ENCODE measurements around the gene HGD. TPM values are rescaled to one million over a fixed set of nuclear protein-coding genes. Genes with fewer than 3 reads are reported as not detected.

Gene HGD
- total RNA-seq, 1 experiment from 2014 or later = 0.44 TPM

- H3K9me3 Mint-ChIP-seq (ENCODE audit: unreplicated experiment) = no peaks in the 10 kb centered on the region
- no peak overlapping the region for H3K27ac Mint-ChIP-seq (ENCODE audit: low read depth, unreplicated experiment)
- no peaks in the 10 kb centered on the region for H3K27me3 Mint-ChIP-seq (ENCODE audit: insufficient read depth, unreplicated experiment)
- no peak for DNase-seq (ENCODE audit: unreplicated experiment)
- TF ChIP-seq CTCF (IDR thresholded peaks at IDR 0.05; ENCODE audit: unreplicated experiment) = no peak
- intact Hi-C loops (cut with micrococcal nuclease) = no loop called here
- POLR2A ChIA-PET = interaction anchor here (1.1 to 1.4 kb wide), 3 partner anchors 11 to 54 kb away, joined by 3 to 4 read pairs (median 4); partner anchors contain the start of gene RABL3
- BruUV-seq (replicated peaks) = no TSS peak
- H3K36me3 Mint-ChIP-seq (ENCODE audit: insufficient read depth, unreplicated experiment) = no peaks in the 10 kb centered on the region
- H3K4me1 Mint-ChIP-seq (ENCODE audit: insufficient read depth, unreplicated experiment) = peaks cover under 1% of the 10 kb centered on the region
- H3K4me3 Mint-ChIP-seq (ENCODE audit: unreplicated experiment) = no peak overlapping the region
- CTCF ChIA-PET = interaction anchor here (0.5 to 1.1 kb wide), 4 partner anchors 10 to 1267 kb away, joined by 3 to 4 read pairs (median 3); no protein-coding TSS in a partner anchor
These were observed 6.1 kb upstream of the HGD start for GRCh38 chr3:120688121-120688520.

- no peaks in the 10 kb centered on the region for H3K4me1 Mint-ChIP-seq (ENCODE audit: insufficient read depth, unreplicated experiment)
- H3K9me3 Mint-ChIP-seq (ENCODE audit: unreplicated experiment) = no peaks in the 10 kb centered on the region
These were observed 3.4 kb upstream of the HGD start for GRCh38 chr3:120685411-120685810.

GRCh38 chr3:120684896-120685295 lies 2.9 kb upstream of the HGD start:
- BruUV-seq (replicated peaks) = no TSS peak
- no peak for DNase-seq (ENCODE audit: unreplicated experiment)
- H3K27ac Mint-ChIP-seq (ENCODE audit: low read depth, unreplicated experiment) = no peak overlapping the region
- H3K27me3 Mint-ChIP-seq (ENCODE audit: insufficient read depth, unreplicated experiment) = no peaks in the 10 kb centered on the region
- no peak overlapping the region for H3K4me3 Mint-ChIP-seq (ENCODE audit: unreplicated experiment)
- TF ChIP-seq CTCF (IDR thresholded peaks at IDR 0.05; ENCODE audit: unreplicated experiment) = no peak
- H3K9me3 Mint-ChIP-seq (ENCODE audit: unreplicated experiment) = no peaks in the 10 kb centered on the region
- ChIA-PET CTCF (interaction anchor here (0.7 kb wide), 1 partner anchor 20 kb away, joined by 3 read pairs; no protein-coding TSS in a partner anchor), POLR2A (no interaction called here)
- H3K4me1 Mint-ChIP-seq (ENCODE audit: insufficient read depth, unreplicated experiment) = no peaks in the 10 kb centered on the region
- no peaks in the 10 kb centered on the region for H3K36me3 Mint-ChIP-seq (ENCODE audit: insufficient read depth, unreplicated experiment)
- intact Hi-C loops (cut with micrococcal nuclease) = no loop called here

More at GRCh38 chr3:120685411-120685810, 3.4 kb upstream of the HGD start:
- no peak overlapping the region for H3K27ac Mint-ChIP-seq (ENCODE audit: low read depth, unreplicated experiment)
- no peak for DNase-seq (ENCODE audit: unreplicated experiment)
- ChIA-PET CTCF (interaction anchor here (0.7 to 1.9 kb wide), 2 partner anchors 12 to 20 kb away, joined by 3 to 5 read pairs; no protein-coding TSS in a partner anchor), POLR2A (no interaction called here)
- intact Hi-C loops (cut with micrococcal nuclease) = no loop called here
- BruUV-seq (replicated peaks) = no TSS peak
- no peaks in the 10 kb centered on the region for H3K36me3 Mint-ChIP-seq (ENCODE audit: insufficient read depth, unreplicated experiment)
- no peak for TF ChIP-seq CTCF (IDR thresholded peaks at IDR 0.05; ENCODE audit: unreplicated experiment)
- H3K4me3 Mint-ChIP-seq (ENCODE audit: unreplicated experiment) = no peak overlapping the region
- H3K27me3 Mint-ChIP-seq (ENCODE audit: insufficient read depth, unreplicated experiment) = no peaks in the 10 kb centered on the region

- no peak for TF ChIP-seq CTCF (IDR thresholded peaks at IDR 0.05; ENCODE audit: unreplicated experiment)
- Mint-ChIP-seq H3K4me3 (ENCODE audit: unreplicated experiment) (no peak overlapping the region), H3K9me3 (ENCODE audit: unreplicated experiment) (no peaks in the 10 kb centered on the region), H3K4me1 (ENCODE audit: insufficient read depth, unreplicated experiment) (peaks cover 10% of the 10 kb centered on the region), H3K27ac (ENCODE audit: low read depth, unreplicated experiment) (no peak overlapping the region), H3K36me3 (ENCODE audit: insufficient read depth, unreplicated experiment) (no peaks in the 10 kb centered on the region), H3K27me3 (ENCODE audit: insufficient read depth, unreplicated experiment) (no peaks in the 10 kb centered on the region)
- CTCF ChIA-PET = no interaction called here
- intact Hi-C loops (cut with micrococcal nuclease) = no loop called here
- POLR2A ChIA-PET = no interaction called here
- BruUV-seq (replicated peaks) = no TSS peak
- no peak for DNase-seq (ENCODE audit: unreplicated experiment)
These were observed 1.7 kb upstream of the HGD start for GRCh38 chr3:120683671-120684301.

All from MCF 10A (cell line).